Cardiac septum (tissue), 1 donor: ENCODE results near the gene CLIC4. TPM values are rescaled to one million over a fixed set of nuclear protein-coding genes. Genes with fewer than 3 reads are reported as not detected.
"Not testable (repeated sequence)": the region's sequence is repeated elsewhere in the genome, so short reads cannot be mapped to it uniquely, and the experiment has no call there.

ENCODE experiments used
- DNase-seq: peaks from one replicate; pipeline ENCODE4 v3.0.0-alpha.2; 2020; ENCODE audit warnings: low spot score
- intact Hi-C: fragments of 100-400 bp; cut with DNase I; formaldehyde crosslinking; loops from one replicate; pipeline ENCODE4 v1.14.0; 2022
- long read RNA-seq: library from polyadenylated mRNA; unstranded; transcript quantifications from one replicate; pipeline ENCODE4 v2.0.0, GENCODE V29; 2021
- total RNA-seq: library from RNA; stranded (reverse); fragmentation: NEBNext Ultra II Directional; extraction: Animal tissue kit (Norgen Biotek cat#: 25700); gene quantifications from one replicate; pipeline ENCODE4 v1.2.1, GENCODE V29; 2021
- donor health status: DM: no; HTN: no; CAD: no.

Gene CLIC4
- total RNA-seq = 316 TPM
- long read RNA-seq, full-length matches to known transcripts = 366 of 441 reads
- long read RNA-seq, partial matches to known transcripts = 69 of 441 reads
- long read RNA-seq, other reads (novel, unspliced or antisense) = 6 of 441 reads

DNA sequence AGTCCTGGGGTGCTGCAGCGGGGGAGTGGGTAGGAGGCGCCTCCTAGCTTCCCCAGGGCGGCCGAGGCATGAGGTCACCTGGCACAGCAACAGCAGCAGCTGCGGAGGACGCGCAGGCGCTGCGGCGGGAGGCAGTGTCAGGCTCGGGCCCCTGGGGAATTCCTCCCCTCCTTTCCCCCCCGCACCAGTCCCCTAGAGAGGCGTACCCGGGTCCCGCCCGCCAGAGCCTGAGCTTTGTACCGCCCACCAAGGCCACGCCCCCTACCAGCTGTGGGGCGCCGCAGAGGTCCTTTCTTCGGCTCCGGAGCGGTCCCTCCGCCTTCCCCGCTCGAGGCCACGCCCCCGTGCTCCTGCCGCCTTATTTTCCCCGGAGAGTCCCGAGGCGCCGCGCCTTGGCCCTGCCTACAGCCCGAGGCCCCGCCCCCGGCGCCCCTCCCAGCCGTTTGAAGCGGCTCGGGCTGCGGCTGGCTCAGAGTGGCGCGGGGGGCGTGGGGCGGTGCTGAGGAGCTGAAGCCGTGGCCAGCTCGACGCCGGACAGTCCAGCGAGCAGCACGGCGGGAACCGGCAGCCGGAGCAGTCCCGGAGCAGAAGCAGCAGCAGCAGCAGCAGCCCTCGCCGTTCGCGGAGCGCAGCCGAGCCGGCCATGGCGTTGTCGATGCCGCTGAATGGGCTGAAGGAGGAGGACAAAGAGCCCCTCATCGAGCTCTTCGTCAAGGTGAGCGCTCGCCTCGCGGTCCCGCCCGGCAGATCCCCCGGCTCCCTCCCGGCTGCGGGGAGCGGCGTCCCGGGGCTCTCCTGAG, at the start of gene CLIC4:
Gene CLIC4 (plus strand): TSS at position 537 of the 800 bp plus-strand sequence. CDS start 107 bp downstream, at position 644.
- peak; percentile 100 for DNase-seq
- intact Hi-C loops = loop anchor here (1.0 to 2.0 kb wide), 3 partner anchors 51 to 102 kb away; partner anchors contain the start of gene SRRM1

DNA sequence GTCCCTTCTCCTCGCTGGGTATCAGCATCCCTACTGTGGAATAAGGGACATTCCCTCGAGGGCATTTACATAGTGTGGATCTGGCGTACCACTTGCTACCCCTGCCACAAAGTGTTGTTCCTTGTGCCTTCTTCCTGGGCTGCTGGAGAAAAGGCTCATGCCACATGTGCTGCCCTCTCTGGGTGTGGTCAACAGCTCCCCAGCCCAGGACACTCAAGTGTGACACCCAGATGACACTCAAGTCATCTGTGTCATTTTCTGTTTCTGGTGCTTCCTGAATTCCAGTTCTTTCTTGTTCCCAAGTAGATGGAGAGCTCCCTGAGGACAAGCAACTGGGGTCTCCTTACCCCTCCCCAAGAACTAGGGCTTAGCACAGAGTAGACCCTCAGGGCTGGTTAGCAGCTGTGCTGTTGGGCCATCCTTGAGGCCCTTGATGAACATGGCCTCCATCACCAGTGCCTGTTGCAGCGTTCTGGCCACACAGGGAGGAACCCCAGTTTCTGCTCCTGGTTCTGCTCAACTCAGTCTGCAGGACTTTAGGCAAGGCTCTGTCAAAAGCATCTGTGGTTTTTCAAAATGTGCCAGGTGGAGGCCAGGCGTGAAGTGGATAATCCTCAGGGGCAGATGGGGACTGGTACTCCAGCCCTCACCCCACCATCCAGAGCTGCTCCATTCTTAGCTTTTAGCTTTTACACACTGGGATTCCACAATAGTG, 49.0 kb upstream of the CLIC4 start:
- no peak for DNase-seq
- intact Hi-C loops = no loop called here

DNA sequence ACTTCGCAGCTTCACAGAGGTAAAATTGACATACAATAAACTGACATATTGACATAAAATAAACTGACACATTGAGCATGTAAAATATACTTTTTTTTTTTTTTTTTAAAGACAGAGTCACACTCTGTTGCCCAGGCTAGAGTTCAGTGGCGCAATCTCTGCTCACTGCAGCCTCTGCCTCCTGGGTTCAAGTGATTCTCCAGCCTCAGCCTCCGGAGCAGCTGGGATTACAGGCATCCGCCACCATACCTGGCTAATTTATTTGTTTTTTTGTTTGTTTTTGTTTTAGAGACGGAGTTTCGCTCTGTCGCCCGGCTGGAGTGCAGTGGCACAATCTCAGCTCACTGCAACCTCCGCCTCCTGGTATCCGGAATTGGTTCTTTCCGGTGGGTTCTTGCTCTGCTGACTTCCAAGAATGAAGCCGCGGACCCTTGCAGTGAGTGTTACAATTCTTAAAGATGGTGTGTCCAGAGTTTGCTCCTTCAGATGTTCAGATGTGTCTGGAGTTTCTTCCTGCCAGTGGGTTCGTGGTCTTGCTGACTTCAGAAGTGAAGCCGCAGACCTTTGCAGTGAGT, 48.4 kb upstream of the CLIC4 start:
- intact Hi-C loops = no loop called here
- DNase-seq = no peak

DNA sequence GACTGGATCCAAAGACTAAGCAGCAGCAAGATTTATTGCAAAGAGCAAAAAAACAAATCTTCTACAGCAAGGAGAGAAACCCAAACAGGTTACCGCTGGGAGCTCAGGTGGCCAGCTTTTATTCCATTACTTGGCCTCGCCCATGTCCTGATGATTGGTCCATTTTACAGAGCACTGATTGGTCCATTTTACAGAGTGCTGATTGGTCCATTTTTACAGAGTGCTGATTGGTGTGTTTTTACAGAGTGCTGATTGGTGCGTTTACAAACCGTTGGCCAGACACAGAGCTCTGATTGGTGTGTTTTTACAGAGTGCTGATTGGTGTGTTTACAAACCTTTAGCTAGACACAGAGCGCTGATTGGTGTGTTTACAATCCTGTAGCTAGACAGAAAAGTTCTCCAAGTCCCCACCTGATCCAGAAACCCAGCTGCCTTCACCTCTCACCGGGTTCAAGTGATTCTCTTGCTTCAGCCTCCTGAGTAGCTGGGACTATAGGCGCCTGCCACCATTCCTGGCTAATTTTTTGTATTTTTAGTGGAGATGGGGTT, 47.7 kb upstream of the CLIC4 start:
- intact Hi-C loops, DNase-seq: not testable (repeated sequence)

DNA sequence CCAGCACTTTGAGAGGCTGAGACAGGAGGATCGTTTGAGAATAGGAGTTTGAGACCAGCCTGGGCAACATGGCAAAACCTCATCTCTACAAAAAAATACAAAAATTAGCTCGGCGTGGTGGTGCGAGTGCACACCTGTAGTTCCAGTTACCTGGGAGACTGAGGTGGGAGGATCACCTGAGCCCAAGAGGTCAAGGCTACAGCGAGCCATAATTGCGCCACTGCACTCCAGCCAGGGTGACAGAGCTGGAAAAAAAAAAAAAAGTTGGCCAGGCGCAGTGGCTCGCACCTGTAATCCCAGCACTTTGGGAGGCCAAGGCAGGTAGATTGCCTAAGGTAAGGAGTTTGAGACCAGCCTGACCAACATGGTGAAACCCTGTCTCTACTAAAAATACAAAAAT, 46.9 kb upstream of the CLIC4 start:
- intact Hi-C loops, DNase-seq: not testable (repeated sequence)

DNA sequence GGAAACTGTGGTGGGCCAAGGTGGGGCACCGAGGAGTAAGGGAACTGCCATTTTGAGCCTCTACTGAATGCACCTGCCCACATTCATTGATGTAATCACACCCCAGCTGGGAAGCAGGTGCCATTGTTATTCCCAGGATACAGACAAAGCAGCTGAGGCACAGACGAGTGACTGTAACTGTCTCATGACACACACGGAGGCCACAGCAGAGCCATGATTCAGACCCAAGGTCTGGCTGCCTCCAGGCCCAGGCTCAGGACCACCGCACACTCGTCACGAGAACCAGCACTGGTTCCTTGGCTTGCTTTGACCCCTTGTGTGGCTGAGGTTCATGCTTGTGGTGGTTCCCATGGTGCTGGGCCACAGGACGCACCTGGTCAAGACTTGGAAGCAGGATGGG, 45.6 kb upstream of the CLIC4 start:
- intact Hi-C loops = no loop called here
- DNase-seq = no peak

GRCh38 chr1:24702511-24703293, 42.5 kb upstream of the CLIC4 start:
- intact Hi-C loops = no loop called here
- no peak for DNase-seq

DNA sequence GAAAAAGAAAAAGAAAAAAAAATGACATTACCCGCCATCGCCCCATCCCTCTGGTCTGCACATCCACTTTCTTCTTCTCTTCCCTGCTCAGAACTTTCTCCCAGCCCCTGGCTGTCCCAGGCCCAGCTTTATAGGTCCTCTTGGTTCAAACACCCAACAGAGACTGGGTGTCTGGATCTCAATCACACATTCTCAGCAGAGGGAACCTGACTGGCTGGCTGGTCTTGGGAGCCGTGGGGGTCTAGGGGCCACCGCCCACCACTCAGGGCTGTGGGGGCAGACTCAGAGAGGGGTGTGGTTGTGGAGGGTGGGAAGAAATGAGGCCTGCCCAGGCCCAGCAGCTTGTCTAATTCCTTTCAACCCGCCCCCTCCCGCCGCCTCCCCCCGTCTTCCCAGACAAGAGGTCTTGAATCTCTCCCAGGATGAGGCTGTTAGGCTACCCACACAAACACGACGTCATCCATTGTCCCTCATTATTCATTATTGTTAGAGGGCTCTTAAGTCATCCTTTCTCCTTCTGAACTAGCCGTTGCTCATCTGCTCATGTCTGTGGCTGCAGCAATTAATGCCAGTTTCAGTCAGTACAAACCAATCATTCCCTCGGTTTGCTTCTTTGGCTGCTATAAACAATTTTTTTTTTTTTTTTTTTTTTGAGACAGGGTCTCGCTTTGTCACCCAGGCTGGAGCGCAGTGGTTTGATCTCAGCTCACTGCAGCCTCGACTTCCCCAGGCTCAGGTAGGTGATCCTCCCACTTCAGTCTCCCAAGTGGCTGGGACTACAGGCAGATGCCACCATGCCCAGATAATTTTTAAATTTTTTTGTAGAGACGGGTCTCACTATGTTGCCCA, 40.6 kb upstream of the CLIC4 start:
- intact Hi-C loops = loop anchor here (2.0 kb wide), 1 partner anchor 16 kb away; no protein-coding TSS in a partner anchor
- DNase-seq = no peak

GRCh38 chr1:24705260-24706073, 39.8 kb upstream of the CLIC4 start:
- peak; percentile 86 for DNase-seq
- intact Hi-C loops = loop anchor here (2.0 kb wide), 1 partner anchor 15 kb away; no protein-coding TSS in a partner anchor

GRCh38 chr1:24706074-24706389, 39.2 kb upstream of the CLIC4 start:
- DNase-seq, intact Hi-C loops: not testable (repeated sequence)

- DNase-seq = no peak
- intact Hi-C loops = no loop called here
These were observed 37.6 kb upstream of the CLIC4 start for GRCh38 chr1:24707687-24708086.

- DNase-seq = no peak
- intact Hi-C loops = no loop called here
These were observed 36.3 kb upstream of the CLIC4 start for GRCh38 chr1:24708938-24709337.

- no peak for DNase-seq
- intact Hi-C loops = no loop called here
These were observed 35.3 kb upstream of the CLIC4 start for GRCh38 chr1:24709791-24710441.

GRCh38 chr1:24711329-24711728, 33.9 kb upstream of the CLIC4 start:
- no peak for DNase-seq
- intact Hi-C loops = no loop called here

DNA sequence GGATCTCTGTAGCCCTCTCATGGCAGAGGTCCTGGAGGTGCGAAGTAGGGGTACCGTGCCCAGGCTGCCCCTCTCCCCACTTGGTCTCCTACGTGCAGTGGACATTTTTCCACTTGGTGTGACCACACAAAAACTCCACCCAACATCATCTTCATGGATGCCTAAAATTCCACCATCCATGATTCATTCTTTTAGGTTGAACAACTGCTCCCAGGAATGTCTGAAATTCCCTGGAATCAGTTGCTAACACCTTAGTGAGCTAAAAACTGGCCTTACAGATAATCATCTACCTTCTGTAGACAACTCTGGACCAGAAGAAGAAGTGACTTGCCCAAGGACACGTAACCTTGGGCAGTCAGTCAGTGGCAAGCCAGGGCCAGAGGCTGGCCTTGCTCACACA, 32.1 kb upstream of the CLIC4 start:
- no peak for DNase-seq
- intact Hi-C loops = no loop called here

- intact Hi-C loops = no loop called here
- DNase-seq = no peak
These were observed 31.5 kb upstream of the CLIC4 start for GRCh38 chr1:24713736-24714135.

DNA sequence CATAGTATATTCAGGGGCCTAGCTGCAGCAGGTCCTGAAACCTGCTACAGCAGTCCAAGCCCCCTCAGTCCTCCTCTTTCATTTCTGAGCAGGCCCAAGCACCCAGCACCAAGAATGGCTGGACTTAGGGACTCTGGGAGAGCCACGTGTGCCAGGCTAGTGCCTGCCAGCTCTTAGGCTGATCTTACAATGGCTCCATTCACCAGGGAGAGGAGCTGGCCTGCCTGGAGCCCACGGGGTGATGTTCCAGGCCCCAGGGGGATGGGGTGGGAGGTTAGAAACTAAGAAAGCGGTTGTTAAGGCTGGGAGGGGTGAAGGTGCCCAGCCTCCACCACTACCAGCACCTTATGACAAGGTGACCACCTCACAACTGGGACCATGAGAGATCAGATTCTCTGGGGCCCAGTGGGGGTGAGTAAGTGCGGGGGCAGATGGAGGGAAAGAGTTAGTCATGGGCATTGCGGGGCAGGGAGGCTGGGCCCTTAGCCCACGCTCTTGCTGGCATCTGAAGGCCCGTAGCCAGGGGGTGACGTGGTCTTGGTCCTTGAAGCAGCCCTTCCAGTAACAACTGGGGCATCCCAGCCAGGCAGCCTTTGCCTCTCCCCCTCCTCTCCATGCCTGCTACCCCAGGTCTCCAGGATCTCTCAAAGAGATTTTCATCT, 30.3 kb upstream of the CLIC4 start:
- intact Hi-C loops = no loop called here
- DNase-seq = no peak
